DOHH2 (cell line): ENCODE data around the gene IRF6.

Experiments
- CTCF ChIP-seq: fragments of 200-600 bp; sonication (generic); IDR thresholded peaks from one replicate; pipeline ENCODE4 v1.5.1; 2014; ENCODE audit warnings: antibody characterized with exemption, mild to moderate bottlenecking, low read depth, low read length; ENCODE audit not compliant: poor library complexity, severe bottlenecking
- EZH2phosphoT487 ChIP-seq: fragments of 200-600 bp; sonication (generic); IDR thresholded peaks from 2 replicates; pipeline ENCODE4 v1.6.1; 2017; ENCODE audit warnings: borderline replicate concordance, mild to moderate bottlenecking, antibody characterized with exemption, low read length, moderate library complexity, mixed read lengths

- TF ChIP-seq EZH2phosphoT487 (no peak), CTCF (no peak)
These were observed 29.9 kb upstream of the IRF6 start for GRCh38 chr1:209835782-209836298.
